HCT116 (cell line): Measurements from ENCODE around the gene E4F1. TPM values are rescaled to one million over a fixed set of nuclear protein-coding genes. Genes with fewer than 3 reads are reported as not detected.

ENCODE experiments used
- ATAC-seq: fragments of 200-7000 bp; cut with Tn5 transposase; 2 replicates; pipeline ENCODE4 v1.9.1; 2020; ENCODE audit warnings: mild to moderate bottlenecking, moderate library complexity
- BruUV-seq: library from RNA; stranded (reverse); fragments of 400-500 nt; replicated peaks from 2 replicates; lab custom pipeline; 2021; lab: Mats Ljungman, UMichigan
- CTCF ChIA-PET: fragments of 300-600 bp; sonication (Branson Sonifier 250); formaldehyde crosslinking; loops from one replicate; lab custom pipeline; 2021; ENCODE audit warnings: antibody characterized with exemption; lab: Charles Lee
- POLR2A ChIA-PET: fragments of 300-600, 350-600 bp; sonication (Branson Sonifier 250); formaldehyde crosslinking; loops from one replicate; lab custom pipeline; 2021; ENCODE audit warnings: antibody characterized with exemption; lab: Charles Lee
- RAD21 ChIA-PET, 2 experiments: fragments of 300-600 bp; sonication (Branson Sonifier 250); formaldehyde crosslinking; loops; one replicate each; lab custom pipeline; 2023; ENCODE audit warnings: low total read pairs in 2 of 2; ENCODE audit not compliant: uncharacterized antibody in 2 of 2, unreplicated experiment in 2 of 2, low non-redundant PET in 1 of 2; lab: Charles Lee
- DNase-seq: peaks from one replicate; pipeline ENCODE4 v3.0.0-alpha.2; 2010; ENCODE audit warnings: low read depth, low spot score
- H2AFZ ChIP-seq: fragments of 200-600 bp; shearing (Covaris generic), sonication (generic); 2 replicates; pipeline ENCODE4 v1.6.1; 2017; ENCODE audit warnings: low read depth, mixed run types, mixed read lengths, antibody characterized with exemption, low read length; ENCODE audit not compliant: poor library complexity, severe bottlenecking
- H3K27ac ChIP-seq: 2 replicates; pipeline ENCODE4 v1.5.1; 2012; ENCODE audit warnings: low read depth, low read length
- H3K27me3 ChIP-seq: fragments of 200-600 bp; sonication (generic); 2 replicates; pipeline ENCODE4 v1.6.1; 2016; ENCODE audit warnings: mixed run types, low read length, mixed read lengths; ENCODE audit not compliant: insufficient read depth
- H3K36me3 ChIP-seq, 2 experiments: fragments of 200-500 bp in 1 of 2; fragments of 200-600 bp in 1 of 2; sonication (Bioruptor generic) in 1 of 2; sonication (generic) in 1 of 2; 2 replicates each; pipeline versions ENCODE4 v1.5.1 to v1.6.1; 2014 to 2016; ENCODE audit warnings: low read length in 2 of 2, inconsistent platforms in 1 of 2, mixed read lengths in 1 of 2, mixed run types in 1 of 2; ENCODE audit not compliant: insufficient read depth in 2 of 2, control insufficient read depth in 1 of 2
- H3K4me1 ChIP-seq, 2 experiments: fragments of 200-600 bp in 1 of 2; sonication (generic) in 1 of 2; 2 replicates each; pipeline versions ENCODE4 v1.5.1 to v1.6.1; 2012 to 2017; ENCODE audit warnings: low read length in 2 of 2, inconsistent platforms in 1 of 2, mild to moderate bottlenecking in 1 of 2, mixed read lengths in 1 of 2, mixed run types in 1 of 2, moderate library complexity in 1 of 2; ENCODE audit not compliant: insufficient read depth in 2 of 2, control insufficient read depth in 1 of 2
- H3K4me2 ChIP-seq: fragments of 200-600 bp; sonication (generic); 2 replicates; pipeline ENCODE4 v1.6.1; 2017; ENCODE audit warnings: mixed run types, low read length, mixed read lengths
- H3K4me3 ChIP-seq, 2 experiments: fragments of 200-600 bp in 1 of 2; sonication (generic) in 1 of 2; replicated peaks in 1 of 2; 2 replicates each; pipeline ENCODE4 v1.5.1; 2011 to 2016; ENCODE audit warnings: low read length in 2 of 2, control low read depth in 1 of 2, low read depth in 1 of 2, mild to moderate bottlenecking in 1 of 2, mixed read lengths in 1 of 2, mixed run types in 1 of 2
- H3K79me2 ChIP-seq: fragments of 200-600 bp; sonication (generic); 2 replicates; pipeline ENCODE4 v1.6.1; 2017; ENCODE audit warnings: mild to moderate bottlenecking, mixed run types, low read length, moderate library complexity, mixed read lengths; ENCODE audit not compliant: insufficient read depth
- H3K9ac ChIP-seq: fragments of 200-600 bp; sonication (generic); 2 replicates; pipeline ENCODE4 v1.6.1; 2016; ENCODE audit warnings: low read length, mixed read lengths
- H3K9me2 ChIP-seq: fragments of 200-600 bp; sonication (generic), shearing (Covaris generic); 2 replicates; pipeline ENCODE4 v1.6.1; 2017; ENCODE audit warnings: mixed run types, mild to moderate bottlenecking, moderate library complexity; ENCODE audit not compliant: insufficient read depth
- H3K9me3 ChIP-seq, 2 experiments: fragments of 200-500 bp in 1 of 2; fragments of 200-600 bp in 1 of 2; sonication (Bioruptor generic) in 1 of 2; sonication (generic) in 1 of 2; 2 replicates each; pipeline ENCODE4 v1.6.1; 2014 to 2017; ENCODE audit warnings: low read length in 2 of 2, mixed read lengths in 2 of 2, inconsistent platforms in 1 of 2, low read depth in 1 of 2, mild to moderate bottlenecking in 1 of 2, mixed run types in 1 of 2, moderate library complexity in 1 of 2; ENCODE audit not compliant: control insufficient read depth in 1 of 2, insufficient read depth in 1 of 2
- H4K20me1 ChIP-seq: fragments of 200-600 bp; sonication (generic), shearing (Covaris generic); 2 replicates; pipeline ENCODE4 v1.6.1; 2017; ENCODE audit warnings: mixed run types, mild to moderate bottlenecking, moderate library complexity; ENCODE audit not compliant: insufficient read depth
- CBX3 ChIP-seq: IDR thresholded peaks from 2 replicates; pipeline ENCODE4 v1.6.1; 2012; ENCODE audit warnings: low read depth
- CEBPB ChIP-seq: IDR thresholded peaks from 2 replicates; pipeline ENCODE4 v1.6.1; 2012; ENCODE audit warnings: low read depth
- EGR1 ChIP-seq: IDR thresholded peaks from 2 replicates; pipeline ENCODE4 v1.6.1; 2012; ENCODE audit warnings: low read depth
- EZH2phosphoT487 ChIP-seq: fragments of 200-600 bp; IDR thresholded peaks from 2 replicates; pipeline ENCODE4 v1.6.1; 2018; ENCODE audit warnings: antibody characterized with exemption, borderline replicate concordance
- FOSL1 ChIP-seq: IDR thresholded peaks from 2 replicates; pipeline ENCODE4 v1.6.1; 2012; ENCODE audit warnings: low read depth
- POLR2A ChIP-seq: IDR thresholded peaks from 2 replicates; pipeline ENCODE4 v1.7.0; 2011; ENCODE audit warnings: borderline replicate concordance; ENCODE audit not compliant: insufficient read depth, insufficient read length; ENCODE audit errors: extremely low read depth
- POLR2AphosphoS5 ChIP-seq: IDR thresholded peaks from 2 replicates; pipeline ENCODE4 v1.6.1; 2011; ENCODE audit warnings: mild to moderate bottlenecking, low read depth, low read length, moderate library complexity
- RAD21 ChIP-seq: IDR thresholded peaks from 2 replicates; pipeline ENCODE4 v1.6.1; 2012; ENCODE audit warnings: low read depth, mild to moderate bottlenecking
- REST ChIP-seq: IDR thresholded peaks from 2 replicates; pipeline ENCODE4 v1.6.1; 2012; ENCODE audit warnings: low read depth
- SIN3A ChIP-seq: IDR thresholded peaks from 2 replicates; pipeline ENCODE4 v1.6.1; 2012; ENCODE audit warnings: low read depth
- SP1 ChIP-seq: IDR thresholded peaks from 2 replicates; pipeline ENCODE4 v1.6.1; 2012; ENCODE audit warnings: low read depth
- SRF ChIP-seq: IDR thresholded peaks from 2 replicates; pipeline ENCODE4 v1.6.1; 2012; ENCODE audit warnings: low read depth
- TCF7L2 ChIP-seq: IDR thresholded peaks from 2 replicates; pipeline ENCODE4 v1.7.0; 2011; ENCODE audit warnings: borderline replicate concordance, inconsistent platforms; ENCODE audit not compliant: insufficient read depth, insufficient read length; ENCODE audit errors: extremely low read depth
- YY1 ChIP-seq: IDR thresholded peaks from 2 replicates; pipeline ENCODE4 v1.6.1; 2011; ENCODE audit warnings: low read length, low read depth, moderate library complexity, mild to moderate bottlenecking; ENCODE audit not compliant: insufficient replicate concordance; ENCODE audit errors: extremely low read depth
- ZFX ChIP-seq: fragments of 450-650 bp; IDR thresholded peaks from 2 replicates; pipeline ENCODE4 v1.6.1; 2017
- ZNF274 ChIP-seq: fragments of 200-500 bp; sonication (Bioruptor generic); IDR thresholded peaks from 2 replicates; pipeline ENCODE4 v1.6.1; 2014; ENCODE audit warnings: mild to moderate bottlenecking, low read depth, low read length, inconsistent platforms
- intact Hi-C: fragments of 100-400 bp; cut with micrococcal nuclease; formaldehyde crosslinking; loops from 2 replicates; pipeline ENCODE4 v1.10.0; 2022
- total RNA-seq: library from RNA; stranded (reverse); gene quantifications from one replicate; pipeline ENCODE4 v1.2.1, GENCODE V29; 2021; ENCODE audit not compliant: unreplicated experiment
- TF ChIP-seq, protein P1 (sequence below): IDR thresholded peaks from 2 replicates; pipeline ENCODE4 v1.6.1; 2012
- TF ChIP-seq, protein P2 (sequence below): IDR thresholded peaks from 2 replicates; pipeline ENCODE4 v1.6.1; 2011; ENCODE audit warnings: mild to moderate bottlenecking, low read length, moderate library complexity; ENCODE audit not compliant: insufficient replicate concordance; ENCODE audit errors: extremely low read depth
- TF ChIP-seq, protein P3 (sequence below): IDR thresholded peaks from 2 replicates; pipeline ENCODE4 v1.6.1; 2012
- TF ChIP-seq, protein P4 (sequence below), 3 experiments: fragments of 200-600 bp in 1 of 3; sonication (generic) in 1 of 3; IDR thresholded peaks in 2 of 3; conservative IDR thresholded peaks in 1 of 3; 2 replicates each; pipeline ENCODE4 v1.5.1; 2012 to 2017; ENCODE audit warnings: low read depth in 2 of 3, low read length in 2 of 3, antibody characterized with exemption in 1 of 3, borderline replicate concordance in 1 of 3, control low read depth in 1 of 3, mild to moderate bottlenecking in 1 of 3, mixed read lengths in 1 of 3, mixed run types in 1 of 3, moderate library complexity in 1 of 3; ENCODE audit not compliant: insufficient read depth in 1 of 3

Gene E4F1
- total RNA-seq, 1 experiment from 2014 or later, result 40.7 TPM

GRCh38 chr16:2179107-2179501 lies 44.3 kb upstream of the E4F1 start:
- no peaks in the 10 kb centered on the region for H3K79me2 ChIP-seq
- no peaks in the 10 kb centered on the region for H4K20me1 ChIP-seq
- no peak overlapping the region for H3K27ac ChIP-seq
- H3K4me3 ChIP-seq, result no peak overlapping the region
- peaks cover 7 to 17% of the 10 kb centered on the region in 2 experiments; a peak in 2 of 4 replicates for H3K36me3 ChIP-seq
- H2AFZ ChIP-seq, result no peak overlapping the region
- no peaks in the 10 kb centered on the region for H3K9me2 ChIP-seq
- DNase-seq (no peak), ATAC-seq (no peak)
- BruUV-seq, result no TSS peak
- TF ChIP-seq, protein P1, sequence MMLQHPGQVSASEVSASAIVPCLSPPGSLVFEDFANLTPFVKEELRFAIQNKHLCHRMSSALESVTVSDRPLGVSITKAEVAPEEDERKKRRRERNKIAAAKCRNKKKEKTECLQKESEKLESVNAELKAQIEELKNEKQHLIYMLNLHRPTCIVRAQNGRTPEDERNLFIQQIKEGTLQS, result no peak
- TF ChIP-seq, protein P2, sequence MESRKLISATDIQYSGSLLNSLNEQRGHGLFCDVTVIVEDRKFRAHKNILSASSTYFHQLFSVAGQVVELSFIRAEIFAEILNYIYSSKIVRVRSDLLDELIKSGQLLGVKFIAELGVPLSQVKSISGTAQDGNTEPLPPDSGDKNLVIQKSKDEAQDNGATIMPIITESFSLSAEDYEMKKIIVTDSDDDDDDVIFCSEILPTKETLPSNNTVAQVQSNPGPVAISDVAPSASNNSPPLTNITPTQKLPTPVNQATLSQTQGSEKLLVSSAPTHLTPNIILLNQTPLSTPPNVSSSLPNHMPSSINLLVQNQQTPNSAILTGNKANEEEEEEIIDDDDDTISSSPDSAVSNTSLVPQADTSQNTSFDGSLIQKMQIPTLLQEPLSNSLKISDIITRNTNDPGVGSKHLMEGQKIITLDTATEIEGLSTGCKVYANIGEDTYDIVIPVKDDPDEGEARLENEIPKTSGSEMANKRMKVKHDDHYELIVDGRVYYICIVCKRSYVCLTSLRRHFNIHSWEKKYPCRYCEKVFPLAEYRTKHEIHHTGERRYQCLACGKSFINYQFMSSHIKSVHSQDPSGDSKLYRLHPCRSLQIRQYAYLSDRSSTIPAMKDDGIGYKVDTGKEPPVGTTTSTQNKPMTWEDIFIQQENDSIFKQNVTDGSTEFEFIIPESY, result no peak
- TF ChIP-seq YY1, result no peak
- TF ChIP-seq, protein P3, sequence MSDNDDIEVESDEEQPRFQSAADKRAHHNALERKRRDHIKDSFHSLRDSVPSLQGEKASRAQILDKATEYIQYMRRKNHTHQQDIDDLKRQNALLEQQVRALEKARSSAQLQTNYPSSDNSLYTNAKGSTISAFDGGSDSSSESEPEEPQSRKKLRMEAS, result no peak
- TF ChIP-seq CEBPB, result no peak
- no peak for TF ChIP-seq REST
- no peak for TF ChIP-seq ZNF274
- TF ChIP-seq, protein P4, sequence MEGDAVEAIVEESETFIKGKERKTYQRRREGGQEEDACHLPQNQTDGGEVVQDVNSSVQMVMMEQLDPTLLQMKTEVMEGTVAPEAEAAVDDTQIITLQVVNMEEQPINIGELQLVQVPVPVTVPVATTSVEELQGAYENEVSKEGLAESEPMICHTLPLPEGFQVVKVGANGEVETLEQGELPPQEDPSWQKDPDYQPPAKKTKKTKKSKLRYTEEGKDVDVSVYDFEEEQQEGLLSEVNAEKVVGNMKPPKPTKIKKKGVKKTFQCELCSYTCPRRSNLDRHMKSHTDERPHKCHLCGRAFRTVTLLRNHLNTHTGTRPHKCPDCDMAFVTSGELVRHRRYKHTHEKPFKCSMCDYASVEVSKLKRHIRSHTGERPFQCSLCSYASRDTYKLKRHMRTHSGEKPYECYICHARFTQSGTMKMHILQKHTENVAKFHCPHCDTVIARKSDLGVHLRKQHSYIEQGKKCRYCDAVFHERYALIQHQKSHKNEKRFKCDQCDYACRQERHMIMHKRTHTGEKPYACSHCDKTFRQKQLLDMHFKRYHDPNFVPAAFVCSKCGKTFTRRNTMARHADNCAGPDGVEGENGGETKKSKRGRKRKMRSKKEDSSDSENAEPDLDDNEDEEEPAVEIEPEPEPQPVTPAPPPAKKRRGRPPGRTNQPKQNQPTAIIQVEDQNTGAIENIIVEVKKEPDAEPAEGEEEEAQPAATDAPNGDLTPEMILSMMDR (IDR thresholded peaks at IDR 0.05 in 2 of 3, conservative IDR thresholded peaks at IDR 0.05 in 1 of 3; ENCODE audit: borderline replicate concordance in 1 of 3, insufficient read depth in 1 of 3, low read depth in 2 of 3, low read length in 2 of 3), result no peak
- TF ChIP-seq POLR2A, result no peak
- TF ChIP-seq FOSL1, result no peak
- TF ChIP-seq EGR1, result no peak
- no peak for TF ChIP-seq POLR2AphosphoS5
- TF ChIP-seq SIN3A, result no peak
- TF ChIP-seq EZH2phosphoT487, result no peak
- TF ChIP-seq RAD21, result no peak
- TF ChIP-seq TCF7L2, result no peak
- TF ChIP-seq SRF, result no peak
- TF ChIP-seq SP1, result no peak
- no peak for TF ChIP-seq ZFX
- no peak for TF ChIP-seq CBX3
- no peak overlapping the region for H3K4me2 ChIP-seq
- intact Hi-C loops, result no loop called here
- ChIA-PET POLR2A (no interaction called here), CTCF (no interaction called here), RAD21 (no interaction called here)
- H3K27me3 ChIP-seq, result no peaks in the 10 kb centered on the region
- no peak overlapping the region for H3K9ac ChIP-seq
- H3K9me3 ChIP-seq, result no peaks in the 10 kb centered on the region
- H3K4me1 ChIP-seq, result peaks cover 0 to 5% of the 10 kb centered on the region in 2 experiments; a peak in 1 of 4 replicates
